Jurkat, Clone E6-1 (cell line): Measurements from ENCODE around the gene LPAR3.

Experiments used
- DNase-seq: peaks from one replicate; pipeline ENCODE4 v3.0.0-alpha.2; 2011; ENCODE audit warnings: low read depth, low spot score
- H3K4me3 ChIP-seq: 2 replicates; pipeline ENCODE4 v1.5.1; 2011; ENCODE audit warnings: mild to moderate bottlenecking, low read length, control low read depth, moderate library complexity

The LPAR3 gene

GRCh38 chr1:84840346-84840745, 52.7 kb downstream of the LPAR3 start:
- H3K4me3 ChIP-seq, result no peak overlapping the region
- DNase-seq, result no peak

GRCh38 chr1:84839544-84839943, 53.5 kb downstream of the LPAR3 start:
- DNase-seq, result no peak
- H3K4me3 ChIP-seq, result no peak overlapping the region

- DNase-seq, result no peak
- no peak overlapping the region for H3K4me3 ChIP-seq
These were observed 56.9 kb downstream of the LPAR3 start for GRCh38 chr1:84836145-84836544.

GRCh38 chr1:84835169-84835568, 57.8 kb downstream of the LPAR3 start:
- H3K4me3 ChIP-seq, result no peak overlapping the region
- DNase-seq, result no peak

GRCh38 chr1:84834419-84835064, 58.5 kb downstream of the LPAR3 start:
- DNase-seq, result no peak
- H3K4me3 ChIP-seq, result no peak overlapping the region

- DNase-seq, result no peak
- no peak overlapping the region for H3K4me3 ChIP-seq
These were observed 59.8 kb downstream of the LPAR3 start for GRCh38 chr1:84833194-84833593.

- no peak for DNase-seq
- H3K4me3 ChIP-seq, result no peak overlapping the region
These were observed 62.9 kb downstream of the LPAR3 start for GRCh38 chr1:84830136-84830535.

- DNase-seq, result no peak
- H3K4me3 ChIP-seq, result no peak overlapping the region
These were observed 65.0 kb downstream of the LPAR3 start for GRCh38 chr1:84827976-84828375.

GRCh38 chr1:84827555-84827954, 65.5 kb downstream of the LPAR3 start:
- DNase-seq, result no peak
- no peak overlapping the region for H3K4me3 ChIP-seq

- no peak for DNase-seq
- H3K4me3 ChIP-seq, result no peak overlapping the region
These were observed 67.8 kb downstream of the LPAR3 start for GRCh38 chr1:84825161-84825560.

- no peak for DNase-seq
- H3K4me3 ChIP-seq, result no peak overlapping the region
These were observed 69.0 kb downstream of the LPAR3 start for GRCh38 chr1:84823991-84824390.

- no peak for DNase-seq
- H3K4me3 ChIP-seq, result no peak overlapping the region
These were observed 69.5 kb downstream of the LPAR3 start for GRCh38 chr1:84823511-84823910.

GRCh38 chr1:84810343-84810742, 82.7 kb downstream of the LPAR3 start:
- DNase-seq, result no peak
- H3K4me3 ChIP-seq, result no peak overlapping the region

GRCh38 chr1:84809023-84809422, 84.0 kb downstream of the LPAR3 start:
- DNase-seq, result no peak
- no peak overlapping the region for H3K4me3 ChIP-seq

- no peak overlapping the region for H3K4me3 ChIP-seq
- no peak for DNase-seq
These were observed 89.4 kb downstream of the LPAR3 start for GRCh38 chr1:84803604-84804003.

GRCh38 chr1:84802567-84803232, 90.3 kb downstream of the LPAR3 start:
- no peak for DNase-seq
- no peak overlapping the region for H3K4me3 ChIP-seq

- H3K4me3 ChIP-seq, result no peak overlapping the region
- DNase-seq, result no peak
These were observed 92.6 kb downstream of the LPAR3 start for GRCh38 chr1:84800090-84801073.

GRCh38 chr1:84797603-84798002, 95.4 kb downstream of the LPAR3 start:
- no peak overlapping the region for H3K4me3 ChIP-seq
- DNase-seq, result no peak

GRCh38 chr1:84795966-84796600, 96.9 kb downstream of the LPAR3 start:
- no peak overlapping the region for H3K4me3 ChIP-seq
- DNase-seq, result no peak

- DNase-seq, result no peak
- no peak overlapping the region for H3K4me3 ChIP-seq
These were observed 97.8 kb downstream of the LPAR3 start for GRCh38 chr1:84795213-84795612.
